Thymus (tissue), 11 donors: Measurements from ENCODE around the gene TMTC4. TPM values are rescaled to one million over a fixed set of nuclear protein-coding genes. Genes with fewer than 3 reads are reported as not detected.

Experiments used
- DNase-seq, 9 donors: peaks; one replicate each; pipeline ENCODE4 v3.0.0-alpha.2; 2013; ENCODE audit warnings: low spot score in 9 of 9, low read depth in 6 of 9, missing footprints in 1 of 9
- H3K27ac ChIP-seq, 2 donors: one replicate each; pipeline ENCODE4 v1.5.1; 2013; ENCODE audit warnings: control low read depth in 1 of 2, low read depth in 1 of 2, low read length in 1 of 2, mild to moderate bottlenecking in 1 of 2, moderate library complexity in 1 of 2
- H3K27me3 ChIP-seq, 2 donors: one replicate each; pipeline ENCODE4 v1.5.1; 2013; ENCODE audit warnings: low read length in 1 of 2; ENCODE audit not compliant: control insufficient read depth in 2 of 2, insufficient read depth in 1 of 2
- H3K36me3 ChIP-seq, 2 donors: one replicate each; pipeline ENCODE4 v1.5.1; 2013; ENCODE audit warnings: low read length in 1 of 2, mild to moderate bottlenecking in 1 of 2, moderate library complexity in 1 of 2; ENCODE audit not compliant: control insufficient read depth in 2 of 2, insufficient read depth in 2 of 2
- H3K4me1 ChIP-seq, 2 donors: one replicate each; pipeline ENCODE4 v1.5.1; 2013; ENCODE audit warnings: low read length in 2 of 2; ENCODE audit not compliant: control insufficient read depth in 2 of 2, insufficient read depth in 2 of 2
- H3K4me3 ChIP-seq, 2 donors: one replicate each; pipeline ENCODE4 v1.5.1; 2013; ENCODE audit warnings: low read length in 2 of 2, control low read depth in 1 of 2, mild to moderate bottlenecking in 1 of 2
- H3K9me3 ChIP-seq, 2 donors: one replicate each; pipeline ENCODE4 v1.5.1; 2013; ENCODE audit warnings: low read length in 1 of 2, mild to moderate bottlenecking in 1 of 2; ENCODE audit not compliant: control insufficient read depth in 2 of 2, insufficient read depth in 1 of 2
- WGBS: extraction: QIAGEN DNeasy Blood & Tissue Kit; methylation state at CpG from one replicate; pipeline ENCODE4 v1.1.7; 2013; 5-methylcytosine and 5-hydroxymethylcytosine counted together
- polyA plus RNA-seq: library from polyadenylated mRNA; stranded (reverse); fragments of 200-250 nt; gene quantifications from one replicate; pipeline ENCODE4 v1.2.3, GENCODE V29; 2013
- total RNA-seq: library from RNA; stranded (reverse); fragments of 120-200 nt; gene quantifications from one replicate; pipeline ENCODE4 v1.2.4, GENCODE V29; 2013
- donor health status: healthy.

TMTC4 gene
- total and polyA plus RNA-seq, 2 donors, result 8.8 to 11.7 TPM

DNA sequence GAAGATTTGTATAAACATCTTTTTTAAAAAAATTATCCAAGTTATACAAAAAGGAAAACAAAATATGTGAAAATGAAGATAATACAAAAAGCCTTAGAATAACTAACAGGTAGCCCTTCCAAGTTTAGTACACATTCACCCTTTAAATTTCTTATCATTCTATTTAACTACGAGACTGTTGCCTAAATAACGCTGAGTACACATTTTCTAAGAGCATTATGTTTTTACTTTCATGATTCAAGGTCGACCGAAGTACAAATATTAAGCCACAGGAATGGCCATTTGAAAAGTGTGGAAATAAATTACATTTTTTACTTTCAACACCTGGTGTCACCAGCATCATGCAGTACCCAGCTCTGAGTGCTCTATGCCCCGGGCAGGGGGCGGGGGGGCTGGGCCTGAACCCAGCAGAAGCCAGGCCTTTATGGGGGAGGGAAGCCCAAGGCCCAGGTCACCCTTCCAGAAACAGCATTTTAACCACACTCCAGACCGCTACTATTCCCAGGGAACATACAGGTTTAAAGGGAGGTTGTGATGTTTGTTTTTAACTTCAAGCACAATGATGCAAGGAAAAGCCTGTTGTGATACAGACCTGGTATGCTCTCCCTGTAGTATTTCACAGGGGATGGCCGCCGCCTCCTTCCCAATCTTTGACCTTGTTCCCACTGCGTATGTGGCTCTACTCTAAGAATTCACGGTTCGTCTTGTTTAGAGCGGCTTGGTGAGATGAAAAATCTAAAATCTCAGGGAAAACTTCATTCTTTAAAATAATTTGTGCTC lies 110.0 kb downstream of the TMTC4 start:
- Histone ChIP-seq H3K27me3 (no peaks in the 10 kb centered on the region), H3K9me3 (peaks cover 0 to 15% of the 10 kb centered on the region in 2 donors), H3K27ac (peak overlapping the region in 1 of 2 donors; percentile 86), H3K4me1 (peaks cover 7 to 30% of the 10 kb centered on the region in 2 donors), H3K36me3 (no peaks in the 10 kb centered on the region), H3K4me3 (no peak overlapping the region)
- WGBS, result 97% methylated on average over 13 of the region's 13 CpGs
- peak in 3 of 9 donors; percentile 15 to 43 (median 24) for DNase-seq

- peaks cover 7 to 30% of the 10 kb centered on the region in 2 donors for H3K4me1 ChIP-seq
- WGBS, result 96% methylated on average over 7 of the region's 7 CpGs
- no peaks in the 10 kb centered on the region for H3K36me3 ChIP-seq
- no peak for DNase-seq
- H3K27me3 ChIP-seq, result no peaks in the 10 kb centered on the region
- peaks cover 0 to 11% of the 10 kb centered on the region in 2 donors for H3K9me3 ChIP-seq
- no peak overlapping the region for H3K27ac ChIP-seq
- no peak overlapping the region for H3K4me3 ChIP-seq
Measured at GRCh38 chr13:100563779-100564178, 110.8 kb downstream of the TMTC4 start.

DNA sequence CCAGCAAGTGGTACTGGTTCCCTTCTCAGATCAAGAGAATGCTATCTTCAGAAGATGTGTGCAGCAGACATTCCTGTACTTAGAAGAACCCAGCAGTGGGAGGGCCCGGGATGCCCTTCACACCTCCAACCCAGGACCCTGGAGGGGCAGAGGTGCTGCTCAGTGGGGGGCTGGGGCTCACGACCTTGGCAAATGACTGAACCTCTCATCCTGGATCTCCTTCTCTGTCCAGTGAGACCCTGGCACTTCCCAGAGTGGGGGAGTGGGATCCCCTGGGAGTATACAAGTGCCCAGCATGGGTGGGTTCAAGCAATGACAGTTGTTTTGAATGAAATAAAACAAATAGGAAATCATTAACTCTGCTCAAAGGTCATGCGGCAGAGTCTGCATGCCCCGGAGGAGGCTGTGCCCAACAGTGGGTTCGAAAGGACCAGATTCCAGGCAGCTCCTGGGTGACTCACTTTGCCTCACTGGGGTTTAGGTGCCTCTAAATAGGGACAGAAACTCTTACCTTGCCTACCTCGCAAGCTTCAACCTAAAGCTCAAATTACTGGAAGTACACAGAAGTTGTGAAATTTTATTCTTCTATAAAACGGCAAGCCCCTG lies 112.9 kb downstream of the TMTC4 start:
- no peak for DNase-seq
- WGBS, result 75% methylated on average over 7 of the region's 7 CpGs
- Histone ChIP-seq H3K36me3 (no peaks in the 10 kb centered on the region), H3K9me3 (peaks cover 0 to 11% of the 10 kb centered on the region in 2 donors), H3K27ac (no peak overlapping the region), H3K27me3 (no peaks in the 10 kb centered on the region), H3K4me1 (peaks cover 7 to 30% of the 10 kb centered on the region in 2 donors), H3K4me3 (no peak overlapping the region)

DNA sequence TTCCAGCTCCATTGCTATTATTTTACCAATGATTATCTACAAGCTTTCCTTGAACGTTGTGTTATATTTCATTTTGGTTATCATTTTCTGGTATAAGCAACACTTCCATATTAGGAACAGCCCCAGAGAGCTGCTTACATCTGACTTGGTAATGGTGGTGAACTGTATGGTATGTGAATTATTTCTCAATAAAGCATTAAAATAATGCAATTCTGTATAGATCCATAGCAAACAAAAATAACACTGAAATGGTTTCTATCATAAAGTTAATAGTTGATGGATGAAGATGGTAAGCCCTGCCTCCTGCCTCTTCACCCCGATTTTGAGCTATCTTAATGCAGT lies 113.5 kb downstream of the TMTC4 start:
- Histone ChIP-seq H3K27ac (no peak overlapping the region), H3K27me3 (no peaks in the 10 kb centered on the region), H3K4me1 (peaks cover 7 to 27% of the 10 kb centered on the region in 2 donors), H3K9me3 (peaks cover 0 to 7% of the 10 kb centered on the region in 2 donors), H3K36me3 (no peaks in the 10 kb centered on the region), H3K4me3 (no peak overlapping the region)
- DNase-seq, result no peak
- 95% methylated on average over 2 of the region's 2 CpGs for WGBS

DNA sequence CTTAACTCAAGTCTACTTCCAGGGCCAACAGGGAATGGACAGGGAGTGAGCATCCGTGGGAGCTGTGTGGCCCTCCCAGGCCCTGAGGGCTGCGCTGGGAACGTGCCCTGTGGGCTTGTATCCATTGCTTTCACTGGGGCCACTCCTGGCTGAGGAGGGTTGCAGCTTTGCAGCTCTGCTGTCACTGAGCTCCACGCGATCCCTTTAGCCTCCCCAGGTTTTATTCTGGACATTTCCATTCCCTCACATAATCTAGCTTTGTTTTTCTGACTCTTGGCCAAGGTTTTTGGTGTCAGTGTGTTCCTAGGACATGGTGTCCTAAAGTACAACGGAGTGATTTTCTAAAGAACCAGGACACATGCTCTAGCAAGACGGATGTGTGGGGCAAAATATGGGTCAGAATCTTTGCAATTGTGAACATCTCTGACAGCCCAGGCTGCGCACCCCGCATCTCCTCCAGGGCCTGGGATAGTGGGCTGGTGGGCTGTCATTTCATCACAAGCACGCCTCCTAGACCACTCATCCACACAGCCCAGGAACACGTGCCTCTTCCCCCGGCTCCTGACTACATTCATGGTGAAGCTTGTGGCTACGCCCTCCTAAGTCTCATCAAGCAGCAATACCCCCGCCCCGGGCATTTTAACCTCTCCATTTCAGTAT lies 114.0 kb downstream of the TMTC4 start:
- Histone ChIP-seq H3K36me3 (no peaks in the 10 kb centered on the region), H3K9me3 (peaks cover 0 to 2% of the 10 kb centered on the region in 2 donors), H3K4me3 (no peak overlapping the region), H3K4me1 (peaks cover 4 to 22% of the 10 kb centered on the region in 2 donors), H3K27ac (no peak overlapping the region), H3K27me3 (no peaks in the 10 kb centered on the region)
- DNase-seq, result no peak
- 96% methylated on average over 15 of the region's 15 CpGs for WGBS

- no peaks in the 10 kb centered on the region for H3K9me3 ChIP-seq
- no peaks in the 10 kb centered on the region for H3K27me3 ChIP-seq
- no peak for DNase-seq
- peaks cover 3 to 18% of the 10 kb centered on the region in 2 donors for H3K4me1 ChIP-seq
- no peak overlapping the region for H3K4me3 ChIP-seq
- WGBS, result 97% methylated on average over 8 of the region's 8 CpGs
- H3K36me3 ChIP-seq, result no peaks in the 10 kb centered on the region
- H3K27ac ChIP-seq, result no peak overlapping the region
Measured at GRCh38 chr13:100559886-100560285, 114.7 kb downstream of the TMTC4 start.

Other genes with a start within 250 kb of the TMTC4 start
- gene GGACT, start 86.0 kb downstream of the TMTC4 start, total RNA-seq, result 4.4 TPM
- gene GGACT, start 86.0 kb downstream of the TMTC4 start, polyA plus RNA-seq, result 3.5 TPM